ENCODE measurements around the gene C1QTNF9B. TPM values are rescaled to one million over a fixed set of nuclear protein-coding genes. Genes with fewer than 3 reads are reported as not detected.

The C1QTNF9B gene
- total RNA-seq, 1 donor: not detected

- no peak overlapping the region for H3K4me3 ChIP-seq (ENCODE audit: low read depth, low read length)
- no peak for TF ChIP-seq CTCF (IDR thresholded peaks at IDR 0.05; ENCODE audit: insufficient read depth, low read length)
- DNase-seq (ENCODE audit: low read depth): no peak
Measured at GRCh38 chr13:23912469-23912868, 15.2 kb upstream of the C1QTNF9B start.

GRCh38 chr13:23909606-23910005, 12.3 kb upstream of the C1QTNF9B start:
- no peak overlapping the region for H3K4me3 ChIP-seq (ENCODE audit: low read depth, low read length)
- TF ChIP-seq CTCF (IDR thresholded peaks at IDR 0.05; ENCODE audit: insufficient read depth, low read length): no peak
- DNase-seq (ENCODE audit: low read depth): no peak

- DNase-seq (ENCODE audit: low read depth): no peak
- no peak for TF ChIP-seq CTCF (IDR thresholded peaks at IDR 0.05; ENCODE audit: insufficient read depth, low read length)
- no peak overlapping the region for H3K4me3 ChIP-seq (ENCODE audit: low read depth, low read length)
Measured at GRCh38 chr13:23905766-23906165, 8.5 kb upstream of the C1QTNF9B start.

GRCh38 chr13:23903906-23904280, 6.6 kb upstream of the C1QTNF9B start:
- no peak for DNase-seq (ENCODE audit: low read depth)
- no peak overlapping the region for H3K4me3 ChIP-seq (ENCODE audit: low read depth, low read length)
- no peak for TF ChIP-seq CTCF (IDR thresholded peaks at IDR 0.05; ENCODE audit: insufficient read depth, low read length)

GRCh38 chr13:23902975-23903905, 5.9 kb upstream of the C1QTNF9B start:
- no peak for TF ChIP-seq CTCF (IDR thresholded peaks at IDR 0.05; ENCODE audit: insufficient read depth, low read length)
- DNase-seq (ENCODE audit: low read depth): no peak
- H3K4me3 ChIP-seq (ENCODE audit: low read depth, low read length): peak overlapping the region; percentile 17

- H3K4me3 ChIP-seq (ENCODE audit: low read depth, low read length): no peak overlapping the region
- DNase-seq (ENCODE audit: low read depth): no peak
- TF ChIP-seq CTCF (IDR thresholded peaks at IDR 0.05; ENCODE audit: insufficient read depth, low read length): no peak
Measured at GRCh38 chr13:23901365-23901764, 4.1 kb upstream of the C1QTNF9B start.

Measured in fibroblast of the aortic adventitia (primary cell).